Midbrain (tissue), 1 donor: ENCODE data around the gene SGPP1.
"Not testable (repeated sequence)": the region's sequence is repeated elsewhere in the genome, so short reads cannot be mapped to it uniquely, and the experiment has no call there.

Experiments
- DNase-seq: peaks from one replicate; lab custom pipeline; 2025; lab: John Stamatoyannopoulos, UW

SGPP1 gene

DNA sequence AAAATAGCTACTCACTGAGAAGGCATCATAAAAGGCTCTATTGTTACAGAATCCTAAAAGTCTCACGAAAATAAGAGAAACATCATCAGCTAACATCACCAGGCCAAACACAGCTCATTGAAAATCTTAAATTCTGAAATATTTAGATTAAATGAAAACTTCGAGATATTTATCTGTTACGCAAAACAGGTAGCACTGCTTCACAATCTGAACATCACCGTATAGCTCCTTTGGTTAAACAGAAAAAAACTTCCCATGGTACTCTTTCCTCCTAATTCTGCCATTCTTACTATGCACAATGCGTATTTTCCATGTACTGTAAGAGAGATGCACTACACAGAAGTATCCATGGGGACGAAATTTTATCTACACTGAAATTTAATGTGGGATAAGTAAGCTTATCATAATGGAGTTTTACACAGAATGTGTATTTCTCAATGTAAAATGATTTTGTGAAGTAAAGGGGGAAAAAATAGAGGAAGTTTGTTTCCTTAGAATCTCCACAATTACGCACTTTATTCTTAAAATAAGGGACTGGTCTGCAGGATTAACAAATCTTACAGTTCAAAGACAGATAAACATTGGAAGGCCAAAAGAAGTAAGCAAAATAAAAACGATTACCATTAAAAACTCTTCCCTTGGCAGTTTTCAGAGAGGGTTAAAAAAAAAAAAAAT, 1.9 kb downstream of the SGPP1 start:
- DNase-seq = peak; percentile 2

DNA sequence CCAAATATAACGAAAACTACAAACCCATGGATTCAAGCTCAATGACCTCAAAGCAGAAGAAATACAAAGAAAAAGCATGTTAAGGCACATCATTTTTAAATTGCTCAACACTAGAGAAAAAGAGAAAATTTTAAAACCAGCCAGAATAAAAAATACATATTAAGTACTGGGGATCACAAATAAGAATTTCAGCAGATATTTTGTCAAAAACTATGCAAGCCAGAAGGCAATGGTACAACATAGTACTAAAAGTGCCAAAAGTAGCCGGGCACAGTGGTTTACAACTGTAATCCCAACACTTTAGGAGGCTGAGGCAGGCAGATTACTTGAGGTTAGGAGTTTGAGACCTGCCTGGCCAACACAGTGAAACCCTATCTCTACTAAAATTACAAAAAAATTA, 10.2 kb downstream of the SGPP1 start:
- no peak for DNase-seq

DNA sequence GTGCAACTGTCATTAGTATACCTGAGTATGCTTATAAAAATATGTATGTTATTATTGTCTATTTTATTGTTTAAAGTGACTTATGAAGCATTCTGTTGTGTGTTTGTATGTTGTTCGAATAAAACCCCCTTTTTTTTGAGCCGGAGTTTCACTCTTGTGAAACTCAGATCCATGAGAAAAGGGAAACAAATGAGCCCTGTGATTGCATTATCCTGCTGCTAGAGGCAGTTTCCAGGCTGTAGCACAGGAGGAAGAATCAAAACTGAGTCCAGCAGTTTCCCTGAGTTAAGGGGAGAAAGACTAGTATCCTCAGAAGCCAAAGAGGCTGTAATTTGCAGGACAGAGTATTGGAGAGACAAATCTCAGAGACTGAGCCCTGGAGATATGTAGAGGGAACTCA, 12.5 kb downstream of the SGPP1 start:
- DNase-seq = no peak

DNA sequence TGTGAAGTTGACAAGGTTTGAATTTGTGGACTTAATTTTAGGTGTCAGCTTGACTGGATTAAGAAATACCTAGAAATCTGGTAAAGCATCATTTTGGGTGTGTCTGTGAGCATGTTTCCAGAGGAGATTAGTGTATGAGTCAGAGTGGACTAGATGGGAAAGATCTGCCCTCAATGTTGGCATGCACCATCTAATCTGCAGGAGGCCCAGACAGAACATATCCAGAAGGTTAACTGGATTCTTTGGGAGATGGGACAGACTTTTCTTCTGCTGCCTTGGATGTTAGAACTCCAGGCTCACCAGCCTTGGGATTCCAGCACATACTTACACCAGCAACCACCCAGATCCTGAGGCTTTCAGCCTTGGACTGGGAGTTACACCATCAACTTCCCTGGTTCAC, 14.1 kb downstream of the SGPP1 start:
- no peak for DNase-seq

DNA sequence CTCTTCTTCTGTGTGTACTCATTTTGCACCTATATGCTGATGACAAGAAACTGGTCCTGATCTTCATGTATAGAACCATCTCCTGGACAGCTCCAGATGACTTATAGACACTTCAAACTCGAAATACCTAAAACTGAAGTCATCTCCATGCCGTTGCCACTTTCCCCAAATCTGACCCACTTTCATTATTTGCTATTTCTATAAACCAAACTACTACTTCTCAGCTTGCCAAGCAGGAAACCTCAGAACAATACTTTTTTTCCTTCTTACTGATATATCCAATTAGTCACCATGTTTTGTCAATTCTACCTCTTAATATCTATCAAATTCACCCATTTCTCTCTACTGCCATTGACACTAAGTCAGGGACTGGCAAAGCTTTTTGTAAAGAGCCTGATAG, 14.8 kb downstream of the SGPP1 start:
- no peak for DNase-seq

DNA sequence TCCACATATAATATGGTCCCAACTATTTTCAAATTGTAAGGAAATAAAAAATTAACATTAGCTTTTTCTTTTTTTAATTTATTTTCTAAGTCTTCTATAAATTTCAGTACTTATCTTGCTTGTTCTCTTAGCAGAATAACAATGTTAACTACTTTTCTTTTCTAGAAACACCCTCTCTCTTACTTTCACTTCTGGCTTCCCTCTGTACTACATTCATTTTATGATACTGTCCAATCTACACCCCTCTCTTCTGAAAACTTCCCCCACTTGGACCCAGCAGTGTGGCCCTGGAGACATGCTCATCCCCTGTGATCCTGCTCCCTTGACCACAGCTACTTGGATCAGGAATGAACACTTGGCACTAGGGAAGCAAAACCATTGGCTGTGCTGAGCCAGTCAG, 15.7 kb downstream of the SGPP1 start:
- no peak for DNase-seq

DNA sequence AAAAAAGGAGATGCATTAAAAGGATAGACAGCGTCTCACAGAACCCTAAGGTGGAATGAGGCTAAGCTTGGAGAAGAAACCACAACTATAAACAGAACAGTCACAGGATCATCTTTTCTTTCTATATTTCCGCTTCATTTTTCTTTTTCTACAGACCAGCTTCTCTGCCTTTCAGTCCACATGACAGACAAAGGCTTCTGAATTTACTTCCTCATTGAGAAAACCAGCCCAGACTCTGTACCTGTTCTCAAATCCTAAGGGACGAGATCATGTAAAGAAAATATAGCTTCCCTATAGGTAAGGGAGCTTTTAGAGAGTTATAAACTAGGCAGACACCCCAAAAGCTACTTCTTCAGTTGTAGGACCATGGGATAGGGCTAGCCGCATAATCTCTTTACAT, 17.4 kb downstream of the SGPP1 start:
- DNase-seq = no peak

DNA sequence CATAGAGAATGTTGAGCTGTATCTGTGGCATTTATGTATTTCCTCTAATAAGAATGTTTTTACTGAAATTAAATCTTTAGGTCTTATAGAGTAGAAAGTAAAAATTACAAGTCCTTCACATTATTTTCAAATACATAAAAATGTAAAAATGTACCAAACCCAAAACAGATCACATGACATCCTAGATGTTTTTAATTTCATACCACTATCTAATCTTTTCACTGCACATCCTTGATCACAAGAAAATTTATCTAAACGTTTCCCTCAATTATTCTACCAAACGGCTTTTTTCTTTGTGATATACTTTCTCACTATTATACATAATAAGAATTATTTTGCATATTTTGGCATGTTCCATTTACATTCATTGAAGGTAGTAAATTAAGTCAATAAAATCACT, 18.3 kb downstream of the SGPP1 start:
- no peak for DNase-seq

DNA sequence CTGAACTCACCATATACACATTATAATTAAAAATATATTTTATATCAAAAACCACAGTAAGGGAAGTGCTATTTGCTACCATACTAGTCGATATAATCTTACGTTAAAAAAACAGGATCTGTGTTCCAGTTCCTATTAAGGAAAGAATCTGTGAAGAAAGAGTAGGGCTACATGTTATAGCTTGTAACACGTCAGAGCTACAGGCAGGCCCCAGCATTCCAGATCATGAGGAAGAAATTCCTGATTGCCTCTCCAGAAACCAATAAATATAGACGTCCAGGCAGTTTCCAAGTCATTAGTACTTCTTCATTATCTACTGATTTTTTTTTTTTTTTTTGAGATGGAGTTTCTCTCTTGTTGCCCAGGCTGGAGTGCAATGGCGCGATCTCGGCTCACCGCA, 20.6 kb downstream of the SGPP1 start:
- DNase-seq = no peak

DNA sequence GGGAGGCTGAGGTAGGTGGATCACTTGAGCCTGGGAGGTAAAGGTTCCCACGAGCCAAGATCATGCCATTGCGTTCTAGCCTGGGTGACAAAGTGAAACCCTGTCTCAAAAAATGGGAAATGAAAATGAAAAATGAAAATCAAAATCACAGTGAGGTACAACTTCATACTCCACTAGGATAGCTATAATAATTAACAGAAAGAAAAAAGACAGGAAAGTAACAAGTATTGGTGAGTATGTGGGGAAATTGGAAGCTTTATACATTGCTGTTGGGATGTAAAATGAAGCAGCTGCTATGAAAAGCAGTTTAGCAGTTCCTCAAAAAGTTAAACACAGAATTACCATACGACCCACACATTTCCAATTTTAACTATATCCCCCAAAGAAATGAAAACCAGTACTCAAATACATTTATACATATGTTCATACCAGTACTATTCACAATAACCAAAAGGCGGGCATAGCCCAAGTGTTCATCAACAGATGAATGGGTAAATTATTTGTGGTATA, 22.2 kb downstream of the SGPP1 start:
- DNase-seq = no peak

DNA sequence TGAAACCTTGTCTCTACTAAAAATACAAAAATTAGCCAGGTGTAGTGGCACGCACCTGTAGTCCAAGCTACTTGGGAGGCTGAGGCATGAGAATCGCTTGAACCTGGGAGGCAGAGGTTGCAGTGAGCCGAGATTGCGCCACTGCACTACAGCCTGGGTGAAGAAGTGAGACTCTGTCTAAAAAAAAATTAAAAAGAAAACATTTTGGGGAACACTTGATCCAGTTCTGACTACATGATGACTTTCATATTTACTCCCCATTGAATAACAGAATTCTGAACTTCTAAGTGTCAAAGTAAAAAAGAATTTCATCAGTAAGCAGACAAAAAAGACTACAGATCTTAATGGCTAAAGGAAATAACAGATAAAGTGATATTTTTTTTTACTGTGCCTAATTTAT, 25.3 kb downstream of the SGPP1 start:
- not testable (repeated sequence) for DNase-seq

DNA sequence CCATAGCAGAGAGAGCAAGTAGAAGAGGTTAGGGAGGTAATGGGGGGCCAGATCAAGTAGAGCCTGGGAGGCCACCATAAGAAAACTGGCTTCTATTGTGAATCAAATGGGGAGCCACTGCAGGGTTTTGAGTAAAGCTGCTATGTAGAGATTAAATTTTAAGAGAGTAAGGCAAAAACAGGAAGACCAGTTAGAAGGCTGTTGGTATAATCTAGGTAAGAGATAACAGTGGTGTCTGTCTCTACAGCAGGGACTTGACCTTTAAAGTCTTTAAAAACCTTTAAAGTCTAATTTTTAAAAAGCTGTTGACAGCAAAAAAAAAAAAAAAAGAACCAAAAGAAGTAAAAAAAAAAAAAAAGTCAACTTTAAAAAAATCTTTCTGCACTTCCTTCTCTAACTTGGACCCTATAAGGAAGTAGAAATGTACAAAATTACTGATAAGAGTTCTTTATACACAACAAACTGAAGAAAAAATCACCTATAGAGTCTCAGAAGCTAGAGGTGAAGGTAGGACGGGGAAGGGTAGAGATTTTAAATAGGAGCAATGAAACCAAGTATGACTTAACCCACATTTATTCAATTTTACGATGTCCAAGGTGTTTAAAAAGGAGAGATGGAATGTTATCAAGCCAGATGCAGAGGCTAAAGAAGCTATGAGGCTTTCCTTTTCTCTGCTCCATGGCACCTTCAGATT, 26.1 kb downstream of the SGPP1 start:
- DNase-seq = no peak

DNA sequence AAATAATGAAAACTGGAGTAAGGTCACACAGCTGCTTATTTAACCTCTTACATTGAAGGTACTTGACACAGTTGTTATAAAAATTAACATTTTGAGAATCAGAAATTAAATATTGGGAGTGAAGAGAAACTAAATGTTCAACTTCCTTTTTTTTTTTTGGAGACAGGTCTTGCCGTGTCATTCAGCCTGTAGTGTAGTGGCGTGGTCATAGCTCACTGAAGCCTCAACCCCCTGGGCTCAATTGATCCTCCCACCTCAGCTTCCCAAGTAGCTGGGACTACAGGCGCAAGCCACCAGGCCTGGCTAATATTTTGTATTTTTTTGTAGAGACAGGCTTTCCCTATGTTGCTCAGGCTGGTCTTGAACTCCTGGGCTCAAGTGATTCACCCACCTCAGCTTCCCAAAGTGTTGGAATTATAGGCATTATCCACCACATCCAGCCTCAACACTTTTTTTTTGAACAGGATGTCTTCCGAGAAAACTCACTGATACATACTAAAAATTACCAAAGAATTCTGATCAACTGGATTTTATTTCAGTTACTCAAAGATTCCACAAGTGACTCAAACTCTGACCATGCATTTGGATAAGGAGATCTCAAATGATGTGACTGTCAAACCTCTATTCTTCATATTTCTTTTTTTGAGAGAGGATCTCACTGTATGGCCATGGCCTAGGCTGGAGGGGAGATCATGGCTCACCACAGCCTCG, 35.4 kb downstream of the SGPP1 start:
- DNase-seq = no peak

DNA sequence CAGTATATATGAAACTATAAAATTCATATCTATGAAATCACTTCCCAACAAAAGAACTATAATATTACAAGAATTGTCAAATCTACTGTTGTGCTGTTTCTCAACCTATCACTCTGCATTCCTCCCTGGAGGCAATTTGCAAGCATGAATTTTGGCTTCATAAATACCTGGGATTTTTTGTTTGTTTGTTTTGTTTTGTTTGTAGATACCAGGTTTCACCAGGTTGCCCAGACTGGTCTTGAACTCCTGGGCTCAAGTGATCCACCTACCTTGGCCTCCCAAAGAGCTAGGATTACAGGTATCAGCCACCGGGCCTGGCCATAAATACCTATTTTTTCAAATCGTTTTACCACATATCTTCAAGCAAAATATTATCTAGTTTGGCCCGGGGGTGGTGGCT, 38.7 kb downstream of the SGPP1 start:
- DNase-seq = no peak

DNA sequence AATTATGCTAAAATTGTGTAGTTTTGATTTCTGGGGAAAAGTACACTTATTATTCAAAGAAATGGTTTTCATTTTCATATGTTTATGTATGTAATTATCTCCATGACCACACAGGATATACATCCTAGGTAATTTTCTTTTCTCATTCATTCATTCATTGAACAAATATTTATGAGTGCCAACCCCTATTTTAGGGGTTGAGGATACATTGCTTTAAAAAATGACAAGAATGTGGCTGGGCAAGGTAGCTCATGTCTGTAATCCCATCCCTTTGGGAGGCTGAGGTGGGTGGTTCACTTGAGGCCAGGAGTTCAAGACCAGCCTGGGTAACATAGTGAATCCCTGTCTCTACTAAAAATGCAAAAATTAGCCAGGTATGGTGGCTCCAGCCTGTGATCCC, 40.9 kb downstream of the SGPP1 start:
- no peak for DNase-seq

DNA sequence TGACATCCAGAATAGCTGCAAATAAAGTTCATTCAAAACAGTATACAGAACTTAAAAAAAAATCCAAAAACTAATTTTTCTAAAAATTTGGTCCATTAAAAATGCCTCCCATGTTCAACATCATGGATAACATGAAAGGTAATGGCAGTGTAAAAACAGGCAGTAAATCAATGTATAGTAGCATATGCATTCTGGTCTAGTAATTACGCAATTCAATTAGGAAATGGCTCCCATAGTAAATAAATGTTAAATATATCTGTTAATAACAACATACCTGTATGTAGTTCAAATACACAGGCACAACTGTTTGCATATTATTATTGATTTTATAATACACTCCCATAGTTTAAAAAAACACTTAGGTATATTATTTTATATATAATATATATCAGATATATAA, 42.5 kb downstream of the SGPP1 start:
- no peak for DNase-seq

DNA sequence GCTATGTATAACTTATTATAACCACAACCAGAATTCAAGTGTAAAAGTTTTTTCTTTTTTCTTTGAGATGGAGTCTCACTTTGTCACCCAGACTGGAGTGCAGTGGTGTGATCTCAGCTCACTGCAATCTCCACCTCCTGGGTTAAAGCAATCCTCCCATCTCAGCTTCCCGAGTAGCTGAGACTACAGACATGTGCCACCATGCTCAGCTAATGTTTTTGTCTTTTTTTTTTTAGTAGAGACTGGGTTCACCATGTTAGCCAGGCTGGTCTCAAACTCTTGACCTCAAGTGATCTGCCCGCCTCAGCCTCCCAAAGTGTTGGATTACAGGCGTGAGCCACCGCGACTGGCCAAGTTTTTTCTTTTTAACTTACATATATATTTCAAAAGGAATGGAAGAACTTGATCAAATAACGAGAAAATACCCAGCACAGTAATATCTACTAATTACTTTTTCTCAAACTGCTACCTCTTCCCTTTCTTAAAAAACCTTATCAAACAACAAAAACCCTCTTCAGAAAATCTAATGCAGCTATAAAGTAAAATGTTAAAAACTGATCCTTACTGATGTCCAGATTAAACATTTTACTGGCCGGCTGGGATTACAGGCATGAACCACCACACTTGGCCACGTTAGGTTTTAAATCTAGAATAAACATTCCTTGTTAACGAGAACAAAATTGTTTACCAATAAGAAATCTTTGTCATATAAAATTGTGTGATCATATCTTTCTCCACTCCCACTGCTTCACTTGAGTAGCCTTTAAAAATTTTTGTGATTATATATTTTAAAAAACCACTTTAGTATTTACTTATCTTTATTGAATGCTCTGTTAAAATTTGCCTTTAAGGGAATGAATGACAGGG, 44.9 kb downstream of the SGPP1 start:
- DNase-seq = no peak

DNA sequence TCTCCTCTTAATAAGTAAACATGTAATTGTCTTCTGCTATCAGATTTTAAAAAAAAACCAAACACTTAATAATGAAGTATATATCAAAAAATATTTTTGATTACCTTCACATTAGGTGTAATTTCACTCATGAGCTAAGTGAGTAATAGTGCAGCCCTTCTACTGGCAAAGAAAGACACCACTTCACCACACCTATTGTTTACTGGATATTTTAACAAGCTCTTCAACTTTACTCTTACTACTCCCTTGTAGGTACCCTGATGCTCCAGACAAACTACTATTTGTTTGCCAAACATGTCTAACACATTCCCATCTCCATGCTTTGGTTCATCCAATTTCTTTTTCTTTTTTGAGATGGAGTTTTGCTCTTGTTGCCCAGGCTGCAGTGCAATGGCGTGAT, 49.3 kb downstream of the SGPP1 start:
- DNase-seq = no peak

DNA sequence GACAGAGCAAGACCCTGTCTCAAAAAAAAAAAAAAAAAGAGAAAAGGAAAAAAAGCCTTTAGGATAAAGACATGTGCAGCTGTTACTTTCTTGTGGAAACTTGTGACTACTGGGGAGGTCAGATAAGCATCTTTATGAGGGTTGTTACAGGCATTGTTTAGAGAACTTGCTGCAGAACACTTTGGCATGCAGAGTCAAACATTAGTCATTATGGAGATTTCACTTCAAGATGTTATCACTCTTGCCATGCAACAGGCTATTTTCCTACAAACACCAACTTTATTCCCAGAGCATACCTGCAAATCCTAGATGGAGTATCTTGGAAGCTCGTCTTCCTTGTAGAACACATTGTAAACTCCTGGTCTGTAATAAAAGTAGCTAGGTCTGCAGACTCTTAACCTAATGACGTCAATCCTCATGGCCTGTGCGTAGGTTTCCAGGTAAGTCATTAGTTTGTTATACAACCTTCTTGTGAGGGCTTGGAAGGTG, 49.9 kb downstream of the SGPP1 start:
- DNase-seq = no peak

DNA sequence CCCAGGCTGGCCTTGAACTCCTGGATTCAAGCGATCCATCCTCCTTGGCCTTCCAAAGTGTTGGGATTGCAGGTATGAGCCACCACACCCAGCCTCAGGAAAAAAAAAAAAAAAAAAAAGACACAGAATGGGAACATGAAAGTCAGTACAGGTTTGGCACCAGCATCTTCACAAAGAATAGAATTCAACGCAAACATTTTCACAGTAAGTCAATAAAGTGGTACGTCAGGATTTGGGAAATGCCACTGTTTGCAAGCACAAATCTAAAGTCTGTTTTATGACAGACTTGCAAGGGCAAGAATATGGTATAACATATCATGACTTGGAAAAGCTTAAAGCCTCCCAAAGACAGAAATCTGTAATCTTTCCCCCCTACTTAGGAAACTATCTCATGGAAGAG, 51.2 kb downstream of the SGPP1 start:
- no peak for DNase-seq

DNA sequence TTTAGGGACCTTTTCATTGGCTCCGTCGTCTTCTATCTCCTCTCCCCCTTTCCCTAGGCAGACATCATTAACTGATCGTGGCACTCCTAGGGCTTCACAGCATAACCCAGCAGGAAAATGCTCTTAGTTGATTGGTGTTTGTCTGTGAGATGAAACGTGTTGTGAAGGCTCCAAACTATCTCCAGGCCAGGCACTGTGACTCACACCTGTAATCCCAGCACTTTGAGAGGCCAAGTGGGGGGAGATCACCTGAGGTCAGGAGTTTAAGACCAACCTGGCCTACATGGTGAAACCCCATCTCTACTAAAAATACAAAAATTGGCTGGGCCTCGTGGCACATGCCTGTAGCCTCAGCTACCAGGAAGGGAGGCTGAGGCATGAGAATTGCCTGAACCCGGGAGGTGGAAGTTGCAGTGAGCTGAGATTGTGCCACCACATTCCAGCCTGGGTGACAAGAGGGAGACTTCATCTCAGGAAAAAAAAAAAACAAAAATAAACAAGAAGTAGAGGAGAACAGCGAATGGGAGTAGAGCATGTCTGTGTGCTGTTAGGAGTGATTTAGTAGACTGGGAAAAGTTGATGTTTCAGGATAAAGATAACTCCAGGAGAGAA, 53.9 kb downstream of the SGPP1 start:
- DNase-seq = no peak

DNA sequence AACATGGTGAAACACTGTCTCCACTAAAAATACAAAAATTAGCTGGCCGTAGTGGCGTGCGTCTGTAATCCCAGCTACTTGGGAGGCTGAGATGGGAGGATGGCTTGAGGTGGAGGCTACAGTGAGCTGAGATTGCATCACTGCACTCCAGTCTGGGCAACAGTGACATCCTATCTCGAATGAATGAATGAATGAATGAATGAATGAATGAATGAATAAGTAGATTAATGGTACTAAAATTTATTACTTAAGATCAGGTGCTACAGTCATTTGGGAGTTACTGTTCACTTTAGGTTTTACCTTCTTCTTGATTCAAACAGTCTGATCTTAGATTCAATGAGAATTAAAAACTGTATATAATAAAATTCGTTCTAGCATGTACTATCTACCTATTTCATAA, 54.6 kb downstream of the SGPP1 start:
- no peak for DNase-seq
